ENCODE data around the gene ATP2B3.

ATP2B3 gene

GRCh38 chrX:153493085-153493484 lies 24.4 kb upstream of the ATP2B3 start:
- H3K4me3 ChIP-seq (ENCODE audit: low read depth, low read length): no peak overlapping the region
- no peak for DNase-seq (ENCODE audit: low read depth)
- TF ChIP-seq, protein P1, sequence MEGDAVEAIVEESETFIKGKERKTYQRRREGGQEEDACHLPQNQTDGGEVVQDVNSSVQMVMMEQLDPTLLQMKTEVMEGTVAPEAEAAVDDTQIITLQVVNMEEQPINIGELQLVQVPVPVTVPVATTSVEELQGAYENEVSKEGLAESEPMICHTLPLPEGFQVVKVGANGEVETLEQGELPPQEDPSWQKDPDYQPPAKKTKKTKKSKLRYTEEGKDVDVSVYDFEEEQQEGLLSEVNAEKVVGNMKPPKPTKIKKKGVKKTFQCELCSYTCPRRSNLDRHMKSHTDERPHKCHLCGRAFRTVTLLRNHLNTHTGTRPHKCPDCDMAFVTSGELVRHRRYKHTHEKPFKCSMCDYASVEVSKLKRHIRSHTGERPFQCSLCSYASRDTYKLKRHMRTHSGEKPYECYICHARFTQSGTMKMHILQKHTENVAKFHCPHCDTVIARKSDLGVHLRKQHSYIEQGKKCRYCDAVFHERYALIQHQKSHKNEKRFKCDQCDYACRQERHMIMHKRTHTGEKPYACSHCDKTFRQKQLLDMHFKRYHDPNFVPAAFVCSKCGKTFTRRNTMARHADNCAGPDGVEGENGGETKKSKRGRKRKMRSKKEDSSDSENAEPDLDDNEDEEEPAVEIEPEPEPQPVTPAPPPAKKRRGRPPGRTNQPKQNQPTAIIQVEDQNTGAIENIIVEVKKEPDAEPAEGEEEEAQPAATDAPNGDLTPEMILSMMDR (IDR thresholded peaks at IDR 0.05; ENCODE audit: control insufficient read depth, extremely low read depth, insufficient read depth): no peak

DNA sequence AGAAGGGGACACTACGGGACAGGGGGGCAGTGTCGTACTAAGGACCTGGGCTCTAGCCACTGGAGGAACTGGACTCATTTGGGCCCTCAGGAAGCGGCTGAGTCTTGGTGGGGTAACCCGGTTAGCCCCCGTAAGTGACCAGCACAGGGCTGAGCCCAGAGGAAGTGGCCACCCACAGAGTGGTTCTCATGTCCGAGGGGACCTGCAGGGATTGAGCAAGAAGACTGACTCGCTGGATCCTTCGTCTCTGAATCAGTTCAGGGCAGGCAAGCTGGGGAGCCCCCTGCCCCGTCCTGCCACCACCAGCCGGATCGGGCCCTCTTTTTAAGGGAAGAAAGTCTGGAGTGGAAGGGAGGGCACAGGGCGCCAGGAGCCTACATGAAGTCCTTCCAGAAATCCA lies 23.4 kb upstream of the ATP2B3 start:
- no peak for DNase-seq (ENCODE audit: low read depth)
- no peak overlapping the region for H3K4me3 ChIP-seq (ENCODE audit: low read depth, low read length)
- TF ChIP-seq, protein P1 (IDR thresholded peaks at IDR 0.05; ENCODE audit: control insufficient read depth, extremely low read depth, insufficient read depth): no peak

- DNase-seq (ENCODE audit: low read depth): no peak
- no peak within 1 kb of the TSS for H3K4me3 ChIP-seq (ENCODE audit: low read depth, low read length)
- TF ChIP-seq, protein P1 (IDR thresholded peaks at IDR 0.05; ENCODE audit: control insufficient read depth, extremely low read depth, insufficient read depth): no peak
Observed at GRCh38 chrX:153494541-153495361, 22.7 kb upstream of the ATP2B3 start, which contains the start of gene BGN. Gene BGN (plus strand): TSS chrX:153494980. CDS start chrX:153504632, 9,652 bp downstream.

GRCh38 chrX:153495362-153495751 lies 22.1 kb upstream of the ATP2B3 start:
- no peak overlapping the region for H3K4me3 ChIP-seq (ENCODE audit: low read depth, low read length)
- DNase-seq (ENCODE audit: low read depth): no peak
- TF ChIP-seq, protein P1 (IDR thresholded peaks at IDR 0.05; ENCODE audit: control insufficient read depth, extremely low read depth, insufficient read depth): no peak

DNA sequence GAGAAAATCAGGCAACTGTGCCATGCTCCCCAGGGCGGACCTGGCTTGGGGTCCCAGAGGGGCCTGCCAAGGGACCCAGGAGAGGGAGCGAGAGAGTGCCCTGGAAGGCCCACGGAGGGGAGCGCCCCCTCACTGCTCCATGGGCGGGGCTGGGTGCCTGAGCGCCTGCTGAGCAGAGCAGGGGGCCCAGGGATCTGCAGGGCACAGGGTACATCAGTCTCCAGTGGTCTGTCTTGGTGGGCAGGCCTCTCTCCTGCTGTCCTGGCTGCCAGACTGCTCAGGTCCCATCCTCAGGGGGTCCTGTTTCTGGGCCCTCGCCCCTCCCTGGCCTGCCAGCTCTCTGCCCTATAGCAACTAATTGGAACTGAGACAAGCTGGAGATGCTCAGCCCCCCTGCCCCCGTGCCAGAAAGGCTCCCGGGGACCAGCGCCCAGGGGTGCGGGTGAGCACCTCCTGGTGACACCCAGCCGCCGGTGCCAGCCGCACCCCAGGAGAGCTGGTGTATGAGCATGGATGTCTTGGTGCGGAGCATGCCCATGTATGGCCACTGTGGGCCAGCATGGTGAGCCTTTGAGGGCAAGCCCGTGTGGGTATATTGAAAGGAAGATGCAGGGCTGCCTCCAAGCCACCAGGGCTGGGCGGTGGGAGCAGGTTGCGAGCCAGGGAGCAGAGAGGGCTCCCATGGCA lies 21.4 kb upstream of the ATP2B3 start:
- TF ChIP-seq, protein P1 (IDR thresholded peaks at IDR 0.05; ENCODE audit: control insufficient read depth, extremely low read depth, insufficient read depth): no peak
- no peak overlapping the region for H3K4me3 ChIP-seq (ENCODE audit: low read depth, low read length)
- no peak for DNase-seq (ENCODE audit: low read depth)

GRCh38 chrX:153496590-153496959 lies 20.9 kb upstream of the ATP2B3 start:
- no peak overlapping the region for H3K4me3 ChIP-seq (ENCODE audit: low read depth, low read length)
- DNase-seq (ENCODE audit: low read depth): no peak
- TF ChIP-seq, protein P1 (IDR thresholded peaks at IDR 0.05; ENCODE audit: control insufficient read depth, extremely low read depth, insufficient read depth): no peak
